Left forelimb (tissue), 1 donor: ENCODE measurements around the gene CTLA4.
"Not testable (repeated sequence)": the region's sequence is repeated elsewhere in the genome, so short reads cannot be mapped to it uniquely, and the experiment has no call there.

Source experiments
- DNase-seq: peaks from one replicate; pipeline ENCODE4 v3.0.0-alpha.2; 2018; ENCODE audit warnings: low spot score

The CTLA4 gene

GRCh38 chr2:203858176-203858575 lies 9.4 kb upstream of the CTLA4 start:
- DNase-seq: no peak

- no peak for DNase-seq
Measured at GRCh38 chr2:203859030-203859789, 8.4 kb upstream of the CTLA4 start.

- DNase-seq: no peak
Measured at GRCh38 chr2:203861197-203861596, 6.4 kb upstream of the CTLA4 start.

GRCh38 chr2:203861607-203862006 lies 6.0 kb upstream of the CTLA4 start:
- DNase-seq: no peak

GRCh38 chr2:203869223-203870042 lies 1.9 kb downstream of the CTLA4 start:
- DNase-seq: no peak

- no peak for DNase-seq
Measured at GRCh38 chr2:203870481-203870880, 2.9 kb downstream of the CTLA4 start.

- DNase-seq: no peak
Measured at GRCh38 chr2:203870941-203871340, 3.4 kb downstream of the CTLA4 start.

GRCh38 chr2:203871371-203871983 lies 3.9 kb downstream of the CTLA4 start:
- no peak for DNase-seq

GRCh38 chr2:203873461-203873860 lies 5.9 kb downstream of the CTLA4 start:
- no peak for DNase-seq

GRCh38 chr2:203873921-203874631 lies 6.5 kb downstream of the CTLA4 start:
- no peak for DNase-seq

GRCh38 chr2:203875471-203875870 lies 7.9 kb downstream of the CTLA4 start:
- no peak for DNase-seq

GRCh38 chr2:203876328-203876727 lies 8.8 kb downstream of the CTLA4 start:
- DNase-seq: no peak

GRCh38 chr2:203878063-203878462 lies 10.5 kb downstream of the CTLA4 start:
- DNase-seq: no peak

GRCh38 chr2:203880557-203881125 lies 13.1 kb downstream of the CTLA4 start:
- DNase-seq: no peak

GRCh38 chr2:203881185-203881584 lies 13.6 kb downstream of the CTLA4 start:
- DNase-seq: not testable (repeated sequence)

- DNase-seq: no peak
Measured at GRCh38 chr2:203882551-203882950, 15.0 kb downstream of the CTLA4 start.

- no peak for DNase-seq
Measured at GRCh38 chr2:203886661-203887151, 19.1 kb downstream of the CTLA4 start.

- DNase-seq: no peak
Measured at GRCh38 chr2:203887677-203888076, 20.1 kb downstream of the CTLA4 start.

GRCh38 chr2:203889542-203889941 lies 22.0 kb downstream of the CTLA4 start:
- no peak for DNase-seq

GRCh38 chr2:203889944-203890343 lies 22.4 kb downstream of the CTLA4 start:
- no peak for DNase-seq

- DNase-seq: no peak
Measured at GRCh38 chr2:203890733-203891132, 23.2 kb downstream of the CTLA4 start.

GRCh38 chr2:203891474-203891873 lies 23.9 kb downstream of the CTLA4 start:
- DNase-seq: no peak
